Left lung (tissue), 10 donors: ENCODE data around the gene MYO5A. TPM values are rescaled to one million over a fixed set of nuclear protein-coding genes. Genes with fewer than 3 reads are reported as not detected.

Experiments used
- ATAC-seq: fragments of 200-7000 bp; cut with Tn5 transposase; one replicate; pipeline ENCODE4 v1.9.1; 2020; ENCODE audit warnings: moderate library complexity
- DNase-seq, 4 donors: peaks; one replicate each; pipeline ENCODE4 v3.0.0-alpha.2; 2013 to 2020
- H3K27ac ChIP-seq, 2 donors: fragments of 200-600 bp; sonication (generic) in 1 of 2; one replicate each; pipeline versions ENCODE4 v1.5.0 to v1.8.0; 2020 to 2021
- H3K27me3 ChIP-seq, 2 donors: fragments of 200-600 bp; sonication (generic) in 1 of 2; one replicate each; pipeline versions ENCODE4 v1.5.0 to v1.8.0; 2020 to 2021
- H3K36me3 ChIP-seq, 2 donors: fragments of 200-600 bp; sonication (generic) in 1 of 2; one replicate each; pipeline versions ENCODE4 v1.5.0 to v1.8.0; 2020 to 2021
- H3K4me1 ChIP-seq, 2 donors: fragments of 200-600 bp; one replicate each; pipeline ENCODE4 v1.8.0; 2021
- H3K4me3 ChIP-seq, 2 donors: fragments of 200-600 bp; sonication (generic) in 1 of 2; one replicate each; pipeline versions ENCODE4 v1.5.0 to v1.8.0; 2020 to 2021; ENCODE audit warnings: mild to moderate bottlenecking in 1 of 2
- H3K9me3 ChIP-seq, 2 donors: fragments of 200-600 bp; sonication (generic) in 1 of 2; one replicate each; pipeline versions ENCODE4 v1.5.0 to v1.8.0; 2020 to 2021
- CTCF ChIP-seq, 2 donors: fragments of 200-600 bp; sonication (generic) in 1 of 2; IDR thresholded peaks; one replicate each; pipeline versions ENCODE4 v1.5.0 to v1.8.0; 2021; ENCODE audit warnings: antibody characterized with exemption in 2 of 2
- intact Hi-C, 2 donors: fragments of 100-400 bp; cut with DNase I; formaldehyde crosslinking; loops; one replicate each; pipeline versions ENCODE4 v1.11.2 to v1.14.2; 2022
- polyA plus RNA-seq, 6 donors: library from polyadenylated mRNA; unstranded; fragments of 120-200 nt; gene quantifications; one replicate each; pipeline ENCODE4 v1.2.1, GENCODE V29; 2013; ENCODE audit not compliant: insufficient read length in 6 of 6
- total RNA-seq, 2 donors: library from RNA; stranded (reverse); fragmentation: NEBNext Ultra II Directional; extraction: Animal tissue kit (Norgen Biotek cat#: 25700); gene quantifications; one replicate each; pipeline ENCODE4 v1.2.1, GENCODE V29; 2021
- donor health status: DM: no; HTN: yes; CAD: no.
- donor health status: DM: no; HTN: no; CAD: no.

The MYO5A gene
- total and polyA plus RNA-seq, 8 donors, result 21.8 to 46.3 (median 34.3) TPM

- no peak overlapping the region for H3K4me3 ChIP-seq
- intact Hi-C loops, result no loop called here
- no peak for DNase-seq
- peak; percentile 41 for ATAC-seq
- no peaks in the 10 kb centered on the region for H3K36me3 ChIP-seq
- H3K27ac ChIP-seq, result no peak overlapping the region
- H3K4me1 ChIP-seq, result peaks cover 0 to 14% of the 10 kb centered on the region in 2 donors
- no peak for TF ChIP-seq CTCF (IDR thresholded peaks at IDR 0.05)
- no peaks in the 10 kb centered on the region for H3K9me3 ChIP-seq
- H3K27me3 ChIP-seq, result no peaks in the 10 kb centered on the region
These were observed 31.8 kb downstream of the MYO5A start for GRCh38 chr15:52496776-52497470.

- no peak for TF ChIP-seq CTCF (IDR thresholded peaks at IDR 0.05)
- Histone ChIP-seq H3K4me3 (no peak overlapping the region), H3K4me1 (peaks cover 0 to 14% of the 10 kb centered on the region in 2 donors), H3K36me3 (no peaks in the 10 kb centered on the region), H3K9me3 (no peaks in the 10 kb centered on the region), H3K27me3 (no peaks in the 10 kb centered on the region), H3K27ac (no peak overlapping the region)
- ATAC-seq (no peak), DNase-seq (no peak)
- intact Hi-C loops, result no loop called here
These were observed 32.5 kb downstream of the MYO5A start for GRCh38 chr15:52496175-52496574.

GRCh38 chr15:52495125-52495524, 33.6 kb downstream of the MYO5A start:
- no peaks in the 10 kb centered on the region for H3K27me3 ChIP-seq
- TF ChIP-seq CTCF (IDR thresholded peaks at IDR 0.05), result no peak
- H3K9me3 ChIP-seq, result no peaks in the 10 kb centered on the region
- H3K36me3 ChIP-seq, result no peaks in the 10 kb centered on the region
- peaks cover 0 to 14% of the 10 kb centered on the region in 2 donors for H3K4me1 ChIP-seq
- no peak for ATAC-seq
- no peak overlapping the region for H3K4me3 ChIP-seq
- no peak for DNase-seq
- H3K27ac ChIP-seq, result no peak overlapping the region
- intact Hi-C loops, result no loop called here

- no peak for TF ChIP-seq CTCF (IDR thresholded peaks at IDR 0.05)
These were observed 34.7 kb downstream of the MYO5A start for GRCh38 chr15:52493968-52494367.

GRCh38 chr15:52492132-52492531, 36.5 kb downstream of the MYO5A start:
- H3K36me3 ChIP-seq, result no peaks in the 10 kb centered on the region
- H3K4me1 ChIP-seq, result peaks cover 0 to 13% of the 10 kb centered on the region in 2 donors
- no peak for ATAC-seq
- intact Hi-C loops, result no loop called here
- no peak for TF ChIP-seq CTCF (IDR thresholded peaks at IDR 0.05)
- no peaks in the 10 kb centered on the region for H3K27me3 ChIP-seq
- DNase-seq, result no peak
- no peaks in the 10 kb centered on the region for H3K9me3 ChIP-seq
- H3K4me3 ChIP-seq, result no peak overlapping the region
- no peak overlapping the region for H3K27ac ChIP-seq

More at GRCh38 chr15:52493968-52494367, 34.7 kb downstream of the MYO5A start:
- DNase-seq (no peak), ATAC-seq (no peak)
- intact Hi-C loops, result no loop called here
- no peaks in the 10 kb centered on the region for H3K9me3 ChIP-seq
- H3K4me3 ChIP-seq, result no peak overlapping the region
- peaks cover 0 to 14% of the 10 kb centered on the region in 2 donors for H3K4me1 ChIP-seq
- H3K27ac ChIP-seq, result no peak overlapping the region
- no peaks in the 10 kb centered on the region for H3K36me3 ChIP-seq
- H3K27me3 ChIP-seq, result no peaks in the 10 kb centered on the region
